ENCODE data around the gene SHMT2.

SHMT2 gene

DNA sequence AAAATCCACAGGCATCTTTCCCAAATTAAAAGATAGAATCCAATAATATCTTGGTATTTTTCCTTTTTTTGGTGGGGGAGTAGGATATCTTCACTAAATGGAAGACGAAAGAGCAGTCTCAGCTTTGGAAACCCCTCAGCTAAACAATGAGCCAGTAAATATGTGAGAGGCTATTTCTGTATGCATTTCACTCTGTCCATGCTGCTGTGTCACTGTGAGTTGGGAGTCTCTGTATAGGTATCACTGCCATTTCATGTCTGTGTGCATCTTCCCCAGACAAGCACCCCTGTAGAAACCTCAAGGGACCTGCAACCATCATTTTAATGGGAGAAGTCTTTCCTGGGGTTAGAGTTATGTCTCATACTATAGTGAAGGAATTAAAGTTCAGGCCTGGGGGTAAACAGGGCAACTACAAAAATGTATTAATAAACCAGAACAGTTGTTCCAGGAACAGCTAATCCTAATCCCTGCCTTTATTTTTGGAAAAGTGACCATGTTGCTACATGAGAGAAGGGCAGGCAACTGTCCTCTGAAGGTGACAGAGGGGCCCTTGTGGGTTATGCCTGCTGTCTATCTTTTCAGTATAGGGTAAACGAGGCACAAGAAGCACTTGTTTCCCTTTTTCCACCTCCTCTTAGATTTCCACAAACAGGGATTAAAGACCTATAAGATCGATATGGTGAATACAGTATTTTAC is 32.8 kb downstream of the SHMT2 start:
- DNase-seq (ENCODE audit: extremely low read depth, low read depth) = no peak
- TF ChIP-seq, protein P1, sequence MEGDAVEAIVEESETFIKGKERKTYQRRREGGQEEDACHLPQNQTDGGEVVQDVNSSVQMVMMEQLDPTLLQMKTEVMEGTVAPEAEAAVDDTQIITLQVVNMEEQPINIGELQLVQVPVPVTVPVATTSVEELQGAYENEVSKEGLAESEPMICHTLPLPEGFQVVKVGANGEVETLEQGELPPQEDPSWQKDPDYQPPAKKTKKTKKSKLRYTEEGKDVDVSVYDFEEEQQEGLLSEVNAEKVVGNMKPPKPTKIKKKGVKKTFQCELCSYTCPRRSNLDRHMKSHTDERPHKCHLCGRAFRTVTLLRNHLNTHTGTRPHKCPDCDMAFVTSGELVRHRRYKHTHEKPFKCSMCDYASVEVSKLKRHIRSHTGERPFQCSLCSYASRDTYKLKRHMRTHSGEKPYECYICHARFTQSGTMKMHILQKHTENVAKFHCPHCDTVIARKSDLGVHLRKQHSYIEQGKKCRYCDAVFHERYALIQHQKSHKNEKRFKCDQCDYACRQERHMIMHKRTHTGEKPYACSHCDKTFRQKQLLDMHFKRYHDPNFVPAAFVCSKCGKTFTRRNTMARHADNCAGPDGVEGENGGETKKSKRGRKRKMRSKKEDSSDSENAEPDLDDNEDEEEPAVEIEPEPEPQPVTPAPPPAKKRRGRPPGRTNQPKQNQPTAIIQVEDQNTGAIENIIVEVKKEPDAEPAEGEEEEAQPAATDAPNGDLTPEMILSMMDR (IDR thresholded peaks at IDR 0.05; ENCODE audit: low read depth, low read length) = no peak

DNA sequence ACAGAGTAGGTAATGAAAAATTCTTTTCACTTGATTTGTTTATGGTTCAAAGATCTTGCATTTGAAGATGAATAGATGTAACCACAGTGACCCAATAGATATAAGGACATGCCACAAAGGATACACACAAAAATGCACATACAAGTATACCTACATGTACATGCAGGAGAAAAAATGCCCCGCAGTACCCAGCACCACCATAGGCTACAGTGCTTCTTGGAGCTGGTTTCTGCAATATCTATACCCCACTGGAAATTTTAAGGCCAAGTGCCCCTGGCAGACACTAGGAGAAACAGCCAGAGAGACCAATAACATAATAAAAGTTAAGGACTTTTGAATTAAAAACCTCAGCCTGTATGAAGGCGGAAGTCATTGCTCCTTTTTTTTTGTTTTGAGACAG is 33.6 kb downstream of the SHMT2 start:
- no peak for DNase-seq (ENCODE audit: extremely low read depth, low read depth)
- TF ChIP-seq, protein P1 (IDR thresholded peaks at IDR 0.05; ENCODE audit: low read depth, low read length) = no peak

DNA sequence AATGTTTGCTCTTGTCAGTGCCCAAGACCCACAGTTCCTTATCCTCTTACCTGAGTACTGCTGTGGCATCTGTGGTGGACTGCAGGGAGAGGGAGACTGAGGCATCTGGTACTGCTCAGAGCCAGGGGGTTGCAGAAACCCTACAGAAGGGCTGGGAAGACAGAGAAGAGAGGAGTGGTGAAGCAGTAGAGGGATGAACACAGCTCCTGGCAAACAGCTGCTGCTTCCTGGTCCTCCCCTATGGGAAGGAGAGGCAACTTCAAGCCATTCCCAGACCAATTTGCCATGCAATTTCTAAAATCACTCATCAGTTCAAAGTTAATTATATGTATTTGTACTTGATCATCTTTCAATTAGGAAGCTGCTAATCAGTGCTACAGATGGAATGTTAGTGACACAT is 37.2 kb downstream of the SHMT2 start:
- DNase-seq (ENCODE audit: extremely low read depth, low read depth) = no peak
- TF ChIP-seq, protein P1 (IDR thresholded peaks at IDR 0.05; ENCODE audit: low read depth, low read length) = no peak

DNA sequence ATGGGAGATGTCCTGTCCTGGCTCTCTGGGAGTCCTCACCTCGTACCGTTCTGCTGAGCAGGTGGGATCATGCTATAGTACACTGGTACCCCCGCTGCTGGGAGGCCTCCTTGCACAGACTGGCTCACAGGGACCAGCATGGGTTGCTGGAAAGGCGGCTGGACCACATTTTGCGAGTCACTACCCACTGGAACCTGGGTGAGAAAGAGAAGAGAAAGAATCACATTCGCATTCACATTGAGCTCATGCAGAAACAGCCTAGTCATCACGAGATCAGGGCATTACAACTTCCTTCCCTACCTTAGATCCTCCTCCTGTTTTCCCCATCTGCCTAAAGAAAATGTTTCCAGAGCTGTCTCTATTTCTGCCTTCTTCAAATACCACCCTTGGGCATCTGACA is 38.8 kb downstream of the SHMT2 start:
- TF ChIP-seq, protein P1 (IDR thresholded peaks at IDR 0.05; ENCODE audit: low read depth, low read length) = no peak
- DNase-seq (ENCODE audit: extremely low read depth, low read depth) = no peak

DNA sequence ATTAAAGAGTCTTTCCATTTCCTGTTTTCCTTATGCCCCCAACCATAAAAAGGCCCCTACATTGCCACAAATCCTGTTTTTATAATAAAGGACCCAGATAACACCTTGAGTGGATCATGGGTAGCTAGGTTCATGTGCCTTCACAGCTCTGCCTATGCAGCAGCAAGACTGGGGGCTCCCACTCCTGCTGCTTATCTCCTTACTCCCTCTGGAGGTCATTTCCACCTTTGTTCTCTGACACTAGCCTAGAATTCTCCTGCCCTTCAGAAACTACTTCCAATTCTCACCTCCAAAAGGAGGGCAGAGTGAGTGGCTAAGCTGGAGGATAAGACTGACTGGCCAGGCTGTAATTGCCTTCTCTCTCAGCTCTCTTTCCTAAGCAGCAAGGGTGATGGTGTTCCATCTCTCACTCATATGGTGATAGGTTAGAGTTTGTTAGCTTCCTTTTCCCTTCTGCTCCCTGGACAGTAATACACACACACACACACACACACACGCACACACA is 41.5 kb downstream of the SHMT2 start:
- TF ChIP-seq, protein P1 (IDR thresholded peaks at IDR 0.05; ENCODE audit: low read depth, low read length) = no peak
- DNase-seq (ENCODE audit: extremely low read depth, low read depth) = no peak

DNA sequence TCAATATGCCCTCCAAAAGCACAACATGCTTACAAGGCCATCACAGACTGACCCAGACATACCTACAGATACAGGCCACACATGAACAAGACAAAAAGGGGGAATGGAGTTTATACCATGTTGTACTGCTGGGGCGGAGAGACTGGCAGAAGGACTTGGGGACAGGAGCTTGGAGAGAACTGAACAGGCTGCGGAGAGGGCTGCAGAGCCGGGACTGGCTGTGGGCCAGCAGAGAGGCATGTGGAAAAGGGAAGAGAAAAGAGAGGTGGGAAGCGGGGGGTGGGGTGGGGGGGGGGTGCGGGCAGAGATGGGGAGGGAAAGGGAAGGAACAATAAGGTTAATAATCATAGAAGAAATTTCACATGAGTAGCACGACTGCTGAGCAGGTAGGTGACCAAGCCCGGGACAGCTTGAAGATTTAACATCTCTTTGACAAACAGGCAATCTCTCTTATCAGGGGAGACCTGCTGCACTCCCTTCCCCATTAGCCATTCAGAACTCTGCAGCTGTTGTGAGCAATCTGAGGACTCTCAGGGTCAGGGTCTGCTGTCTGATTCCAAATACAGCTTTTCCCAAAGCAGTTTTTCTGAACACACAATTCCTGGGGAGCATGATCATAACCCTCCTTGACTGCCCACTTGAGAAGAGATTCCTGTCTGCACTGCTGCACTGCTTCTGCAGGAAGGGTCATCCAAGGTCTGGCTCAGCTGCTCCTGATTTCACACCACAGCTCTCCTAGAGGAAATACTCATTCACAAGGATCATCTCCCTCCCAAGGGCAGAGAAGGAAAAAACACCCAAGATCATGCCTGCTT is 43.0 kb downstream of the SHMT2 start:
- no peak for DNase-seq (ENCODE audit: extremely low read depth, low read depth)

More for the DNA sequence above, 43.0 kb downstream of the SHMT2 start:
- TF ChIP-seq, protein P1 (IDR thresholded peaks at IDR 0.05; ENCODE audit: low read depth, low read length) = no peak
